HG02885 (cell line): ENCODE data around the gene MRPL36.

Source experiments
- ATAC-seq: cut with Tn5 transposase; IDR thresholded peaks from one replicate; pipeline ENCODE4 v1.9.1; 2021; ENCODE audit warnings: mild to moderate bottlenecking; ENCODE audit not compliant: unreplicated experiment, poor library complexity

Gene MRPL36

GRCh38 chr5:1770443-1770802 lies 29.2 kb downstream of the MRPL36 start:
- no peak for ATAC-seq

- no peak for ATAC-seq
Measured at GRCh38 chr5:1769752-1770442, 29.7 kb downstream of the MRPL36 start.

GRCh38 chr5:1769017-1769640 lies 30.5 kb downstream of the MRPL36 start:
- no peak for ATAC-seq

GRCh38 chr5:1768283-1769000 lies 31.2 kb downstream of the MRPL36 start:
- ATAC-seq = no peak

- no peak for ATAC-seq
Measured at GRCh38 chr5:1767524-1768282, 31.9 kb downstream of the MRPL36 start.

GRCh38 chr5:1765880-1766235 lies 33.8 kb downstream of the MRPL36 start:
- ATAC-seq = no peak

- ATAC-seq = peak; percentile 90
Measured at GRCh38 chr5:1765141-1765879, 34.3 kb downstream of the MRPL36 start.

- no peak for ATAC-seq
Measured at GRCh38 chr5:1764606-1764960, 35.1 kb downstream of the MRPL36 start.

GRCh38 chr5:1763960-1764605 lies 35.6 kb downstream of the MRPL36 start:
- no peak for ATAC-seq

- peak; percentile 35 for ATAC-seq
Measured at GRCh38 chr5:1763548-1763911, 36.1 kb downstream of the MRPL36 start.

- ATAC-seq = no peak
Measured at GRCh38 chr5:1762883-1763547, 36.6 kb downstream of the MRPL36 start.

- no peak for ATAC-seq
Measured at GRCh38 chr5:1762121-1762882, 37.3 kb downstream of the MRPL36 start.

GRCh38 chr5:1761453-1761755 lies 38.2 kb downstream of the MRPL36 start:
- ATAC-seq = no peak

GRCh38 chr5:1760656-1761452 lies 38.8 kb downstream of the MRPL36 start:
- ATAC-seq = no peak

GRCh38 chr5:1760231-1760630 lies 39.4 kb downstream of the MRPL36 start:
- no peak for ATAC-seq

GRCh38 chr5:1759378-1759970 lies 40.2 kb downstream of the MRPL36 start:
- ATAC-seq = no peak

- no peak for ATAC-seq
Measured at GRCh38 chr5:1758574-1758973, 41.1 kb downstream of the MRPL36 start.

GRCh38 chr5:1757511-1757910 lies 42.1 kb downstream of the MRPL36 start:
- no peak for ATAC-seq
